ENCODE data around the gene ZNF438. TPM values are rescaled to one million over a fixed set of nuclear protein-coding genes. Genes with fewer than 3 reads are reported as not detected.
A peak's percentile ranks its signal among the peaks of the same experiment; 100 is the strongest.

The ZNF438 gene
- total and polyA plus RNA-seq, 4 donors = 7.8 to 19.2 (median 10.2) TPM

GRCh38 chr10:31036209-31036608 lies 4.5 kb upstream of the ZNF438 start:
- ATAC-seq (ENCODE audit: insufficient read depth, low FRiP score) = no peak
- H3K4me1 ChIP-seq (ENCODE audit: control insufficient read depth in 5 of 5, insufficient read depth in 5 of 5, low read length in 5 of 5) = peaks cover 0 to 11% (median 5%) of the 10 kb centered on the region in 5 donors
- no peaks in the 10 kb centered on the region for H3K36me3 ChIP-seq (ENCODE audit: control insufficient read depth in 4 of 4, insufficient read depth in 4 of 4, low read length in 4 of 4)
- peak in 2 of 3 donors; percentile 21 to 61 for DNase-seq
- no peaks in the 10 kb centered on the region for H3K9me3 ChIP-seq (ENCODE audit: control insufficient read depth in 4 of 4, insufficient read depth in 3 of 4, low read length in 3 of 4)
- WGBS, 2 donors = 77 to 80% methylated on average over 4 of the region's 4 CpGs
- no peak overlapping the region for H3K4me3 ChIP-seq
- H3K27me3 ChIP-seq (ENCODE audit: control insufficient read depth in 3 of 3, insufficient read depth in 3 of 3, low read length in 2 of 3) = no peaks in the 10 kb centered on the region
- H3K9ac ChIP-seq (ENCODE audit: insufficient read depth in 1 of 2, low read length in 2 of 2) = no peak overlapping the region
- TF ChIP-seq CTCF (IDR thresholded peaks at IDR 0.05; ENCODE audit: control extremely low read depth, extremely low read depth) = no peak
- peak overlapping the region in 1 of 2 donors; percentile 62 for H3K27ac ChIP-seq (ENCODE audit: low read depth in 1 of 2, low read length in 1 of 2)

- Histone ChIP-seq H3K36me3 (ENCODE audit: control insufficient read depth in 4 of 4, insufficient read depth in 4 of 4, low read length in 4 of 4) (no peaks in the 10 kb centered on the region), H3K4me3 (no peak overlapping the region), H3K9me3 (ENCODE audit: control insufficient read depth in 4 of 4, insufficient read depth in 3 of 4, low read length in 3 of 4) (no peaks in the 10 kb centered on the region), H3K27me3 (ENCODE audit: control insufficient read depth in 3 of 3, insufficient read depth in 3 of 3, low read length in 2 of 3) (no peaks in the 10 kb centered on the region), H3K9ac (ENCODE audit: insufficient read depth in 1 of 2, low read length in 2 of 2) (no peak overlapping the region), H3K4me1 (ENCODE audit: control insufficient read depth in 5 of 5, insufficient read depth in 5 of 5, low read length in 5 of 5) (peaks cover 0 to 13% (median 8%) of the 10 kb centered on the region in 5 donors), H3K27ac (ENCODE audit: low read depth in 1 of 2, low read length in 1 of 2) (no peak overlapping the region)
- 91 to 98% methylated on average over 1 of the region's 1 CpG for WGBS, 2 donors
- no peak for TF ChIP-seq CTCF (IDR thresholded peaks at IDR 0.05; ENCODE audit: control extremely low read depth, extremely low read depth)
- DNase-seq (no peak), ATAC-seq (ENCODE audit: insufficient read depth, low FRiP score) (no peak)
These were observed 3.7 kb upstream of the ZNF438 start for GRCh38 chr10:31035266-31035798.

GRCh38 chr10:31034098-31034909 lies 2.6 kb upstream of the ZNF438 start:
- TF ChIP-seq CTCF (IDR thresholded peaks at IDR 0.05; ENCODE audit: control extremely low read depth, extremely low read depth) = no peak
- 55 to 70% methylated on average over 2 of the region's 2 CpGs for WGBS, 2 donors
- peak overlapping the region; percentile 38 to 64 for H3K27ac ChIP-seq (ENCODE audit: low read depth in 1 of 2, low read length in 1 of 2)
- peak in 2 of 3 donors; percentile 51 to 66 for DNase-seq
- H3K4me1 ChIP-seq (ENCODE audit: control insufficient read depth in 5 of 5, insufficient read depth in 5 of 5, low read length in 5 of 5) = peaks cover 5 to 13% (median 8%) of the 10 kb centered on the region in 5 donors
- H3K9me3 ChIP-seq (ENCODE audit: control insufficient read depth in 4 of 4, insufficient read depth in 3 of 4, low read length in 3 of 4) = peaks cover 0 to 2% (median 0%) of the 10 kb centered on the region in 4 donors
- H3K36me3 ChIP-seq (ENCODE audit: control insufficient read depth in 4 of 4, insufficient read depth in 4 of 4, low read length in 4 of 4) = no peaks in the 10 kb centered on the region
- no peak for ATAC-seq (ENCODE audit: insufficient read depth, low FRiP score)
- H3K27me3 ChIP-seq (ENCODE audit: control insufficient read depth in 3 of 3, insufficient read depth in 3 of 3, low read length in 2 of 3) = no peaks in the 10 kb centered on the region
- H3K4me3 ChIP-seq = no peak overlapping the region
- no peak overlapping the region for H3K9ac ChIP-seq (ENCODE audit: insufficient read depth in 1 of 2, low read length in 2 of 2)

All from lung (tissue), 12 donors.